HG02885 (cell line): Measurements from ENCODE around the gene PDZD7.
A peak's percentile ranks its signal among the peaks of the same experiment; 100 is the strongest.

Experiments
- ATAC-seq: cut with Tn5 transposase; IDR thresholded peaks from one replicate; pipeline ENCODE4 v1.9.1; 2021; ENCODE audit warnings: mild to moderate bottlenecking; ENCODE audit not compliant: unreplicated experiment, poor library complexity

Gene PDZD7

DNA sequence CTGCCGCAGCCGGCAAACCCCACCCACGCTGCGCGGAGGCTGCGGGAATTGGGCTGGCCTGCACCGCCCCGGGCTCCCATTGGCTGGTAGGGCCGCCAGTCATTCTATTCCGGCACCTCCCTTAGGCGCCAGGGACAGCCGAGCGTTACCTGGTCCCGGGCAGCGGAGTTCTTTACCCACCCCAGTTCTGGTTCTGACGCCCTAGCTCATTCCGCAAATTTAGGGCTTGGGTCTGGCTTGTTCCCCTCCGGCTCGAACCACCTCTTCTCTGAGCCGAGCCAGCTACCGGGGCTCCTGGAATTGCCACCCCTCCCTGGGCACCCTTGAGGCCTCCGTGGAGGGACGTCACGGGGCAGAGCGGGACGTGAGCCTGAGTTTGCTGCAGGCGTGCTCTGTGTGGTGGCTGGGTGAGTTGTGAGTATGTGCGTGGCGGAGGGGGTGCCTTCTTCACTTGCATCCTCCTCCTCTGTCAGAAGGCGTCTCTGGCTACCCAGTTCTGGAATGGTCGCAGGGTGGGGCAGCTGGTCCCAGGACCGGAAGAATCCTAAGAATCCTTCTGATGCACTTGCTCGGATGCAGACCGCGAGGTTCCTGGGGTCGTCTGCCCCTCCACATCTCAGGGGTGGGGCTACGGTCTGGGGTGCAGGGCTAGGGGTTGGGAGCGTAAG is at the start of gene PDZD7, which contains the start of gene SFXN3:
TSS of gene PDZD7 (minus strand) at position 2 of the 668 bp plus-strand sequence. CDS start 910 bp downstream, outside the sequence.
TSS of gene SFXN3 (plus strand) at position 107 of the 668 bp plus-strand sequence. CDS start 3,461 bp downstream, outside the sequence.
- peak; percentile 94 for ATAC-seq

DNA sequence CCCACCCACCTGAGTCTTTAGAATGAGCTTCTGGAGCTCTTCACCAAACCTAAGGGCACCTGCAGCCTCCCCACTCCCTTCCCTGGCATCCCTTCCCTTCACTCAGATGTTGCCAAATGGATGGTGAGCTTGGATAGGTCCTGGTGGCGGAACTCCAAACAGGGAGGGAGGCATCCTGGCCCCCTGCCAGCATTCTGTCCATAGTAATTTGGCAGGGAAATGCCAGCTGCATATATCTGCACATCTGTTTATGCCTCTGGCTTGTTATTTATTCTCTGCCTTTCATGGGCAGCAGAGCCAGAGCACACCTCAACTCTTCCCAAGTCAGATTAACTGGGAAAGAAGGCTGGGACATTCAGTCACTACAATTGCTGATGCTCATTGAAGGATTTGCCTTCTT is 48.9 kb upstream of the PDZD7 start:
- ATAC-seq: no peak

DNA sequence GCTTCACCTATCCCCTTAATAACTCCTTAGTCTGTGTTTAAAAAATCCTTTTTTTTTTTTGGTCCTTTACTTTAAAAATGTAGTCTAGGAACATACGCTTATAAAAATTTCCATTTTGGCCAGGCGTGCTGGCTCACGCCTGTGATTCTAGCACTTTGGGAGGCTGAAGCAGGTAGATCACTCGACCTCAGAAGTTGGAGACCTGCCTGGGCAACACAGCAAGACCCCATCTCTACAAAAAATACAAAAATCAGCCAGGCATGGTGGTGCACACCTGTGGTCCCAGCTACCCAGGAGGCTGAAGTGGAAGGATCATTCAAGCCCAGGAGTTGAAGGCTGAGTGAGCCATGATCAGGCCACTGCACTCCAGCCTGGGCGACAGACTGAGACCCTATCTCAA is 45.7 kb upstream of the PDZD7 start:
- no peak for ATAC-seq

DNA sequence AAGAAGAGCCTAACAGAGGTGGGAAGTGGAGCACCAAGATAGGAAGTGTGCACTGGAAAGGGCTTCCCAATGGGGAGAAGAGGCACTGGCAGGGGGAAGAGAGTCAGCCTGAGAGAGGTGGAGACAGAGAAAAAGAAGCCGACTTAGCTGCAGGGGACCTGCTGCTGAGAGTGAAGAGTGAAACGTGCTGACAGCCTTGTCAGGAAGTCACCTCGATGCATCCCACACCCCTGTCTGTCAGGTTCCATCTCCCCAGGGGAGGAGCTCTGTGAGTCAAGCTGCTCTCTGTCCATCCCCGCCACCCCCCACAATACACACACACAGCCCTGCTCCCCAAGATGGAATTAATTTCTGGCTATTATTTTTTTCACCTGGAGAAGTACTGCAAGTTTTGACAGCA is 44.8 kb upstream of the PDZD7 start:
- ATAC-seq: no peak

DNA sequence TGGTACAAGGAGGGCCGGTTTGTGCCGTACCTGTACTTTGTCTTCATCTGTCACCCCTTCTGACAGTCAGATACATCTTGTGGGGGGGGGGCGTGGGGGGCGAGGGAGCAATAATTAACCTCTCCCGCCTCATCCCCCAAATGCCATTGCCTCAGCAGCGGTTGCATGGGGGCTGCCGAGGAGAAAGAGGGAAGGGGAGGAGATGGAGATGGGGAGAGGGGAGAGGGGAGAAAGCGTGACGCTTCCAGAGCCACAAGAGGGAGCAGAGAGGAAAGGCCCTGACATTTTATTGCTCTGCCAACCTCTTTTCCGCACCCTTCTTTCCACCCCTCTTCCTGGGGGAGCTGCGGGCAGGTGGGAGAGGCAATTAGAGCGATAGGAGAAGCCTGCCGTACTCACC is 42.7 kb upstream of the PDZD7 start:
- ATAC-seq: no peak

DNA sequence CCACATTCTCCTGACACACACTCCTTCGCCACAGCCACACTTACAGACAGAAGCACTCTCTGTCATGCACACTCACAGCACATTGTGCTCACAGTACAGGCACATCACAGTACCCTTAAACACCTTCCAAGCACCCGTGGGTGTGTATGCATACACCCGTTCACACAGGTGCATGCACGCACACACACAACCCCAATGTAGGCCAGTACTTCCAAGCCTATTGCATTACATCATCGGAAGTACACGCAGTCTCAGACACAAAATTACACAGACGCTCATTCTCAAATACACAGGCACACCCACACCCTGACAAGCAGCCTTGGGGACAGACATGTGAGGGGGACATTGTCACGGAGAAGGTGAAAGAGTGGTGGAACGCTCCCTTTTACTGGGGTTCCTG is 42.0 kb upstream of the PDZD7 start:
- no peak for ATAC-seq

DNA sequence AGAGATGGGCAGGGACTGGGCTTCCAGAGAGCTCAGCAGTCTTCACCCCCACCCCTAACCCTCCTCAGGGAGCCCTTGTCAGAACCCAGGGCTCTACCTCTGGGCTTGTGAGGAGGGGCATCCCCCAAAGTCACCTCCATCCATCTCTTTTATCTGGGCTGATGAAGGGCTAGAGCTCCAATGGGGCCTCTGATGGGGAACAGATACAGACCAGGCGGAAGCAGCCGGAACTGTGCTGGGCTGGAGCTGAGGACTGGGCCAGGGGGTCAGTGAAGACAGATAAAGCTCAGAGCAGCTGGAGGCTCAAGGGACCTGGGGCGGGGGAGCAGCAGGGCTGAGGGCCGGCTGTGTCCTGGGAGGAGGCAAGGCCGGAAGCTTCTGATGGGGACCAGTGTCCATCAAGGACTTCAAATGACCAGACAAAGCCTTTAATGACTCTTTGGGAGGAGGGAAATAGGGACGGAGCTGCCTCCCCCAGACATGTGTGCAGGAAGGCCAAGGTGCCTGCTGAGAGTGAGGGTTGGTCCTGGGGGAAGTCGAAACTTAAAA is 41.0 kb upstream of the PDZD7 start:
- ATAC-seq: no peak

DNA sequence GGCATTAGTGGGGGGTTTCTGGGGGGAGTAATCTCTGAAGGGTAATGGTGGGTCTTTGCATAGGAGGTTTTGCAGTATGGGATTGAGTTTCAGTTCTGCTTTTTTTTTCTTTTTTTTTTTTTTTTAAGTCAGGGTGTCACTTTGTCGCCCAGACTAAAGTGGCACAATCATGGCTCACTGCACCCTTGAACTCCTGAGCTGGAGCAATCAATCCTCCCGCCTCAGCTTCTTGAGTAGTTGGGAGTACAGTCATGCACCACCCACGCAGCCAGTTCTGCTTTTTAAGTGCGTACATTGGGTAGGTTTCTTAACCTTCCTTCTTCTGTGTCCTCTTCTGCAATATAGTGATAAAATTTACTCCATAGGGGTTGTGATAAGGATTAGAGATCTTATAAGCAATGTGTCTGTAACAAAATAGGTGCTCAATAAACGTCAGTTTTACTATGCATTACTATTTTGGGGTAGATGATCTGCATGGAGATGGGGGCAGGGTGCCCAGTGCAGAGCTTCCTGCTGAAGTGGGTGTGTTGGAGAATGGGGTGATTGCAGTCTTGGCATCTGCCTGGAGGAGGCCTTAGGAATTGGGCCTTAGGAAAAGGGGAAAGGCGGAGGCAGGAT is 40.4 kb upstream of the PDZD7 start:
- no peak for ATAC-seq

DNA sequence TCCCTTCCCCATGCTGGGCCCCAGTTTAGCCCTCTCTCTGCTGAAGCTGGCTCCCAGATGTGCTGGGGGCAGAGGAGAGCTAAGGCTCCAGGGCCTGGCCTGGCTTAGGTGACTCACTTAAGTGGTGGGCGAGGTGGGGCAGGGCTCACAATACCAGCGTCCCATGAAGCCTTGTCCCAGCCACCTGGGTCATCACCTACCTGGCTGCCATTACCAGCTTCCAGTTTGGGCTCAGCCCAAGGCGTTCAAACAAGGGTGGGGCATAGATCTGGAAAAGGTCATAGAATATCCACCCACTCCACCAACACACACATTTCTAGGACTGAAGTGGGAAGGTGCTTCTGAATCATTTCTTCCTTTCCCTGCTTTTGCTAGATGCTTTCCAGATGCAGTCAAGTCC is 39.2 kb upstream of the PDZD7 start:
- ATAC-seq: no peak

DNA sequence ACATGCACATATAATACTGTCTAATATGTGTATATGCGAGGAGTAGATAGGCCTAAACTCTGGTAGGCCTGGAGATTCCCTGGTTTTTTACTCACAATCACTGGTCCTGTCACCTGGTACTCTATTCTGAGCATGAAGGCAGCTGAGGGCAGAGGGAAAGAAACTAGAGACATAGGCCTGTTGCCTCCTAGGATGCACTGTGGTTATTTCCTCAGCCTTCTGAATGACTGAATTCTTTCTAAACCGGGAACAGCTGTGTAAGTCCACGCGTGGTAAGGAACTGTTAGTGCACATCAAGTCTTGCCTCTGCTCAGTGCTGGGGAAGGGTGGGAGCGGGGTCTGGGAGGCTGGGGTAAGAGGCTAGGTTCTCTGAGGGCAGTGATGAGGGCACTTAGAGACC is 38.5 kb upstream of the PDZD7 start:
- ATAC-seq: no peak

DNA sequence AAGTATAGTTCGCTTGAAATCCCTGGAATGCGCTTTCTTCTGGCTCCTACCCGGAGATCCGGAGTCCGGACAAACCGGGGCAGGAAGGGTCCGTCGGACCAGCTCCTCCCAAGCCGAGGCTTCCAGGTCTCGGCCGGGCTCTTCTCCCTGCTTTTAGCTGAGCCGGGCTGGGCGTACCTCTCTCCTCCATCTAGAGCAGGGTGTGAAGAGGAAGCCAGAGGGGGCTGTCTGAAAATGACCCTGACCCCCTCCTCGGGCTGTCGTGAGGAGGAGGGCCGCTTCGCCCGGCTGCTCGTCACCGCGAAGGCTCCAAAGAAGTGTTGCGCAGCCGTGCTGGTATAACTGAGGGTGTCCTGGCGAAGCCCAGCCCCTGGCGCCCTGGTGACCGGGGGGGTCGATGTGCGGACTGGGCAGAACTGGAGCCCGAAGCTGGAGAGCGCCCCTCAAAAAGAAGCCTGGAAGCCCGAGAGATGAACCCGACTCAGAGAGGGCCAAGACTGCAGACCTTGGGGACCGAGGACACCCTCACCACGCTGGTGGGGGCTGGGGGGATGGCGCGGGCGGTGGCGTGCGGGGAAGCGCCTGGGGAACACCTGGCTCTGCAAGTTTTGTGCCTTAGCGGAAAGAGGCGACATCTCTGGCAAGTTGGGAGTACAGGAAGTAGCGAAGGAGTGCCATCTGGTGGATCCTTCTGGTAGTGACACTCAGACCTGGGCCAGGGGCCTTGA is 36.6 kb upstream of the PDZD7 start:
- peak; percentile 56 for ATAC-seq

DNA sequence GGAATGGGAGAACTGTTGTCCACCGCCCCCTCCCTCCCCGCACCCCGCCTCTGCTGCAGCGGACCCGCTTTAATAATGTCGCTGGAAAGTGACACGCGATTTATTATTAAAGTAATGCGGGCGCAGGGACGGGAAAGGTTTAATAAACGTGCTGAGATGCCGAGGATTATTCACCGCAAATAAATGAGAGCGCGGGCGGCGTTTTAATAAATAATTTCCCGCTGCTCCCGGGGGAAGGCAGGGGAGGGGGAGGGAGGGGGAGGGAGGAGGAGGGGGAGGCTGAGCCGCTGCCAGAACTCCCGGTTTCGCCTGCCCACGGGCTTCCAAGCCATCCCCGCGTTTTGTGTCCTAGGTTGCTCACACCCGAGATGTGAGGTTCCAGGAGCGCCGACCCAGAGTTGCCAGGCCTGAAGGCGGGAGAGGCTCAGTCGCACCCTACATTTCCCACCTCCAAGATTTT is 36.0 kb upstream of the PDZD7 start:
- no peak for ATAC-seq

DNA sequence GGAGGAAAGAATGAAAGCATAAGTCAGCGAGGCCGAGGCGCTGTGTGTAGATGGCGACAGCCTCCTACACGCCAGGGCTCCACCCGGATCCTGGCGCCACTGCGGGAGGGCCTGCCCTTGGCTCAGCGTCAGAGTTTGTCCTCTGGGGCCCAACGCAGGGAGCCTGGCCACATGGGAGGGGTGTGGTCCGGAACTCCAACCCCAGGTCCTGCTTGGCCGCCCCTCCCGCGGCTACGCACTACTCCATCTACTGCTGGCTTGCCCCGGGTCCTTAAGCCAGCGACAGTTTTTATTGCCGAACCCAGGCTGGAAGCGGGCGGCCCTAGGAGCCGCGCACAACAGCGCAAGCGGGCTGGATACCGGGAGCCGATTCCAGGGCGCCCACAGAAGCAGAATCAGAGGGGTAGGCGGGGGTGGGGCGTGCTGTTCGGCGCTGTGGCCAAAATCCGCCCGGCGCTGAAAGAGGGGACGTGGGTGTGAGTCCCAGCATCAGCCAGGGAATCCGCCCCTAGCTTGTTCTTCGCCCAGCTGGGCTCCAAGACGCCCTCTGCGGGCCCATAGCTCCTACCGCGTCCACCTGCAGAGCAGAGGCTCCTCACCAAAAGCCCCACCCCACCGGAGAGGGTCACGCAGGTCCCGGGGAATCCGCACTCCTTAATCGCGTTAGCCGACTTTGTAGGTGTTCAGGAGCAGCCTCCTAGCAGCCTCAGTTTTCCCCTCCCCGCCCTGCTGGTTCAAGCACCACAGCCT is 35.4 kb upstream of the PDZD7 start:
- no peak for ATAC-seq

DNA sequence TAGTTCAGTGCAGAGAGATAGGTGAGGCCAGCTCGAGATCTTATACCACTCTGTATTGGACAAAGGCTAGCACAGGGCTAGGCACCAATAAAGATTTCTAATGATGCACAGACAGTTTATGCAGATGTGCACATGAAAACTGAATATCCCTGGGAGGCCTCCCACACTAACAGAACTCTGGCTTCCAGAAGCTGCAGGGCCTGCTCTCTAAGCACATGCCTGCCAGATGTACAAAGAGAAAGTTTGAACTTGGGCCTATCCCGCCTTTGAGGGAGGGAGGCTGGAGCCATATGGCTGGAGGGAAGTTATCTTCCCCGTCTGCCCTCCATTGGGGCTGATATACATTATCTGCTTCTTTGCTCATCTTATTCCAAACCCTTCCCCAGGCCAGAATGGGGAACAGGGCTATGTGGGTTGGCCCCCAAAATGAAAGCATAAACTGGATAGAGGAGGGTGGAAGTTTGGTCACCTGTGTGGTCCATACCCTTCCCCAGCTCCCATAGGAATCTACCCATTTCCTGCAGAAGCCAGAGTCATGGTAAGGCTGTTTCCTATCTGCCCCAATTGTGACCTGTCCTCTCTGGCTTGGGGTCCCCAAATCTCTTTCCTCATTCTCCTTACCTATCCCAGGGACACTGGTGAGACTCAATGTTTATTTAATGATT is 34.7 kb upstream of the PDZD7 start:
- ATAC-seq: no peak

DNA sequence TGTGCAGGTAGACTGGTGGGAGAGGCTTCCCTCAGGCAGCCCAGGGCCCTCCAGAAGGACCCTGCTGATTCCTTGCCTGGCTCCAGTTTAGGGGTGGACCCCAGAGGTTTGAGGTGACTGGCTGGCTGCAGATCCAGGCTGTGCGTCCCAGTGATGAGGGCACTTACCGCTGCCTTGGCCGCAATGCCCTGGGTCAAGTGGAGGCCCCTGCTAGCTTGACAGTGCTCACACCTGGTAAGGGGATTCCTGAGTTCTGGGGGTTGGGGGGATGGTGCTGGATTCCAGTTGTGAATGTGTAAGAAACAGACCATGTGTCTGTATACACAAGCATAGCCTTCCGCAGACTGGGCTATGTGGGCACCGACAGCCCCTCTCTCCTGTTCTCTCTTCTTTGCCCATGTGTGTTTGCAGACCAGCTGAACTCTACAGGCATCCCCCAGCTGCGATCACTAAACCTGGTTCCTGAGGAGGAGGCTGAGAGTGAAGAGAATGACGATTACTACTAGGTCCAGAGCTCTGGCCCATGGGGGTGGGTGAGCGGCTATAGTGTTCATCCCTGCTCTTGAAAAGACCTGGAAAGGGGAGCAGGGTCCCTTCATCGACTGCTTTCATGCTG is 33.6 kb upstream of the PDZD7 start:
- ATAC-seq: no peak

DNA sequence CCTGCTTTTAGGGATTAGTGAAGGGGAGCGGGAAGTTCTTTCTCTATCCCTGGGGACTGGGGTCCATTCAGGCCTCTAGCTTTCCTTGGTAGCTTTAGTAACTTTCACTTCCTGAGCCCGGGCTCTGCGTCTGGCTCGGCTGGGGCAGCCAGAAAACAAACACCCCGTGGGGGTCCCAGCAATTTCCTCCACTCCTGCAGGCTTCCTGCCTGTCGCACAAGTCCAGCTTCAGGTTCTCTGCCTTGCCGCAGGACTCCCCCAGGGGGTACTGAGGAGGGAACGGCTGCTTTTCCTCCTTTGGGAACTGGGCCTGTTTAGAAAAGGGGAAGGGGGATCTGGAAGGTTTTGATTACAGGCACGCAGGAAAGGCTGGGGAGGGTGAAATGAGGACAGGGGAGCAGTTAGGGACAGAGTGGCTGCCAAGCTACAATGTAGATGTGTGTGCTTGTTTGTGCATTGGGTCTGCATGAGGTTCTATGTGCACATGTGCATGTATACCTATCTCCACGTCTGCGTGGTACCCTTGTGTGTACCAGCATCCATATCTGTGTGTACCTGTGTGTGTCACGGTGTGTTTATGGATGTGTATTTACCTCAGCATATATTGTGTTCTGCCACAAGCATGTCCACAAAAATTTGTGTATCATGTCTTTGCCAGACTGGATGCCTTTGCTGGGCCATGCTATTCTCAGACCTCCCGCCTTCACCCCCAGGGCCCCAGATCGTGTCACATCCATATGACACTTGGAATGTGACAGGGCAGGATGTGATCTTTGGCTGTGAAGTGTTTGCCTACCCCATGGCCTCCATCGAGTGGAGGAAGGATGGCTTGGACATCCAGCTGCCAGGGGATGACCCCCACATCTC is 32.9 kb upstream of the PDZD7 start:
- no peak for ATAC-seq

DNA sequence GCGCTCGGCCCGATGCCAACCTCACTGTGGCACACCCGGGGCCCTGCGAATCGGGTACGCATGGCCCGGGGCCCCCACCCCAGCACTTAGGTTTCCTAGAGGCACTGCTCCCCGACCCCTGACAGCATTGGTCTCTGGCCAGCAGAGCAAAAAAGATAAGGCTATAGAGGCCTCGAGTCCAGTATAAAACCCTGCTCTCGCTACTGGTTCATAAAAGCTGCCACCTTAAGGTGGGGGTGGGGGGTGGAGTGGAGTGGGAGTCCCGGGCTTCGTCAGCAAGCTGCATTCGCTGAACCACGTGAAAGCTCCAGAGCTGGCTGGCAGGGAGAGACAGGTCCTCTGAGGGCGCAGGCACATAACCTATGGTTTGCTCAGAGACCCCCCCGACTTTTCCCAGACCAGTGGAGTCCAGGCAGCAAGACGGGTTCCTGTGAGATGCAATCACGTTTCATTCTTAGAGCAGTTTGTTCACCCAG is 32.2 kb upstream of the PDZD7 start:
- ATAC-seq: no peak
